GM11168 (cell line): ENCODE data around the gene CWC15.
"Not testable (repeated sequence)": the region's sequence is repeated elsewhere in the genome, so short reads cannot be mapped to it uniquely, and the experiment has no call there.

Experiments
- in situ Hi-C: fragments of 300-500 bp; cut with MboI; formaldehyde crosslinking; loops from one replicate; pipeline ENCODE4 v1.12.0; 2022; ENCODE audit warnings: low sequenced_read_pairs; ENCODE audit not compliant: unreplicated experiment

CWC15 gene

DNA sequence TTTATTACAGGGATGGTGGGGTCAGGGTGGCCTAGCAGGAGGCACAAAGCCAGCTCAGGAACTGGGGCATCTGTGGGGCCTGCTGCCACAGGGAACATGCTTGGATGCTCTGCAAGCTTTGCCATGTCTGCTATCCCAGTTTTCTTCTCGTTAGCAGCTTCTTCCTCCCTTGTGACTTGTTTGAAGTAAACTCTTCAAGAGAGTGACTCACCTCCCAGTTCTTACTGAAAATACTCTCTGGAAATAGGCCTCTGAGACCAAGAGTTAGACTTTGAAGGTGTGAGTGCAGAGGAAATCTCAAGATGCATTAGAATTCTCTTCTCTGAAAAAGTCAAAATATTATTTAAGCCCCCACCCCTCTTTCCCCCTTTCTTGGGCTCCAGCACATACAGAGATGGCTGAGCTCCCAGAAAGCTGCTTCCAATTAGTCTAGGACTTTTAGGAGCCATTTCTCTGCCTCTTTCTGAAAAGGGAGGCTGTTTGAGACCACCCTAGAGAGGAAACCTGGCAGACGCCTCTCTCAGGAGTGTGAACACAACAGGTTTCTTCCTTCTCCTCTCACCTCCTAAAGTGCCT, 15.1 kb downstream of the CWC15 start:
- in situ Hi-C loops = no loop called here

DNA sequence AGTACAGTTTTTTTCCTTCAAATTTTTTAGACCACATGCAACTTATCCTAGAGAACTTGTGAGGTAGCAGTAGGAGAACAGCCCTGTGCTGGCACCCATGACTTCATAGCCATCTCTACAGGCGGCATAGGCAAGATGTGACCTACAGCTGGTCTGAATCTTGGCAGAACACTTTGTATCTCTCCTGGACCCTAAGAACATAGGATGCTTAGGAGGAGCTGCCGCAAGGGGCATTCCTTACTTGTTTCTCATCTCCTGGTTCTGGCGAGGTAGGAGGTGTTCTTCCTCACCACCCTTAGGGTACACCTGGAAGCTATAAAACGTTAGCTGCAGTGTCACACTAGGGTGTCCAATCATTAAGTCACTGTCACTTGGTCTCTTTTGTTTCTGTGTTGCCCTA, 16.4 kb downstream of the CWC15 start:
- in situ Hi-C loops = no loop called here

DNA sequence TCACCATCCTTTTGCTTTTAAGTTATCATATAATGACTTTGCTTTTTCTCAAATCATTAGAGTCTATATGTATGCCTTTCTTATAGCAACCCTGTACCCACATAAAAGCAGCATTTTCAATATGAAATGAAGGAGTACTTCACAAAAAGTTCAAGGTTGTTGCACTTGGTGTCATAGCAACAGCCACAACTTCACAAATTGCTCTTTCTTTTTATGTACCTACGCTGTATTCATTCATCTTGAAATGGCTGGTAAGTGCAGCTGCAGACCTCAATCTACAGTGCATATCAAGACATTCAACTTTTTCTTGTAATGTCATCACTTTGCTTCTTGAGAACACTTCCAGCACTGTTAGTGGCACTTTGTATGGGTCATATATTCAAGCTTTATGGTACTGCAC, 18.6 kb downstream of the CWC15 start:
- in situ Hi-C loops = no loop called here

DNA sequence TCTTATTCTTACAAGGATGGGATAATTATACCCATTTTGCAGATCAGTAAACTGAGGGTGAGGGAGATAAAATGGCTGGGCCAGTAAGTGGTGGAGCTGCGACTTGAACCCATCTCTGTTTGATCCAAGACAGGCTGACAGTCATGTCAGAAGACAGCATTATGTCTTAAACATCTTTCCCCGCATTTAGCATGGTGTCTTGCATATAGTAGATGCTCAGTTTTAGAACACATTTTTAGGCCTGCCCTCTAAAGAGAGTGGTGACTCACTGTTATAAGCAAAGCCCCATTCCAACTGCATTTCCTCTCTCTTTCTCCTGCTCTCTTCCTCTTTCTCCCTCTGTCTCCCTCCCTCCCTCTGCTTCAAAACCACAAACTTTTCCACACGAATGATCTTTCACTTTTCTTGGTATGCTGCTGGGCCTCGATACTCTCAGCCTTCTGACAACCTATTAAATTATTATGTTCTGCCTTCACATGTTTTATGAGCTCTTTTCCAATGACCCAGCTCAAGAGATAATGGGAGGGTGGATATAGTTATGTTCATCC, 25.2 kb downstream of the CWC15 start:
- in situ Hi-C loops = no loop called here

DNA sequence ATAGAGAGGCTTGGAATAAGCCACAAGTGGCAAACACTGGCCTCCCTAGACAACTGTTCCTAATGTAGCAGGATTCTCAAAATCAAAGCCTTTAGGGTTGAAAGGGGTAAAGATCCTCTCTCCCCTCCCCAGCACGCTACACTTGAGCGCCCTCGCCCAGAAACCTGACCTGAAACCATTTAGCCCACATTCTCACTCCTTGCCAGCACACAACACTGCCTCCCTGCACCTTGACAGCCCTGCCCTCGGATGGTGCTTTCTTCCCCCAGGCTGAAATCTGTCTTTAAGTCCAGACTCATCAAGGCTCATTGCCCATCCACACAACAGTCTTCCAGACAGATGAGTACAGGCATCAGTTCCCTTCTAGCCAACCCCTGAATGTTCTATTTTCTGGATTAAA, 26.5 kb downstream of the CWC15 start:
- in situ Hi-C loops = no loop called here

DNA sequence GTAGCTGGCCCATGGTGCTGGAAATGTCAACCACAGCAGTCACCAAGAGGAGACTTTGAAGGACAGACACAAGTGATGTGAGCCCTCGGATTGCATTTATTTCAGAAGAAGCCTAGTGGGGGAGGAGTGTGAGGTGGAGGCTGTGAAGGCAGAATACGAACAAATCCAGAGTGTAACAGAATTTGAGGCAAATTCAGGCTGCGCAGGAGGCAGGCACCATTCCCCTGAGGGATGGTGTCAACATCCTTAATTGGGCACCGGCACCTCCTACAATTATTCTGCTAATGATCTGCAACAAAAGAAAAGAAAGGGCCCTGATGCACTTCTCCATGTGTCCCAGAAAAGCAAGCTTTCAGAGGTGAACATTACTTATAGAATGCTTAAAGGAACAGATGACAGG, 32.2 kb downstream of the CWC15 start:
- in situ Hi-C loops = no loop called here

DNA sequence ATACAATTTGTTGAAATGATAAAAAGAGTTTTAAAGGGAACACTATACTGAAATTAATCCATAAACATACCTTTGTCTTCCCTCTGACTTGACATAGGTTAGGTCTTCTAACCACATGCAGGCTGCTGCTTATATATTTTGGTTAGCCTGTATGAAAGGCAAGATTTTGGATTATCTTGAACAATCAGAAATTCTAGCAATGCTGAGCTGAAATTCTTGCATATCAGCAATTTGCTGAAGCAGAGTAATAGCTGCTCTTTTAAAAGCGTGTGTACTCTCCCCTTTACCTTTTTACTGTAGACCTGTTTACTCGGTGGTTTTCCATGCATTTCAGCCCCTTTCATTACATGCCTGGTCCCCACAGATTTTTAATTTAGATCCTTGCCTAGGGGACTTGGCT, 34.0 kb downstream of the CWC15 start:
- in situ Hi-C loops = no loop called here

DNA sequence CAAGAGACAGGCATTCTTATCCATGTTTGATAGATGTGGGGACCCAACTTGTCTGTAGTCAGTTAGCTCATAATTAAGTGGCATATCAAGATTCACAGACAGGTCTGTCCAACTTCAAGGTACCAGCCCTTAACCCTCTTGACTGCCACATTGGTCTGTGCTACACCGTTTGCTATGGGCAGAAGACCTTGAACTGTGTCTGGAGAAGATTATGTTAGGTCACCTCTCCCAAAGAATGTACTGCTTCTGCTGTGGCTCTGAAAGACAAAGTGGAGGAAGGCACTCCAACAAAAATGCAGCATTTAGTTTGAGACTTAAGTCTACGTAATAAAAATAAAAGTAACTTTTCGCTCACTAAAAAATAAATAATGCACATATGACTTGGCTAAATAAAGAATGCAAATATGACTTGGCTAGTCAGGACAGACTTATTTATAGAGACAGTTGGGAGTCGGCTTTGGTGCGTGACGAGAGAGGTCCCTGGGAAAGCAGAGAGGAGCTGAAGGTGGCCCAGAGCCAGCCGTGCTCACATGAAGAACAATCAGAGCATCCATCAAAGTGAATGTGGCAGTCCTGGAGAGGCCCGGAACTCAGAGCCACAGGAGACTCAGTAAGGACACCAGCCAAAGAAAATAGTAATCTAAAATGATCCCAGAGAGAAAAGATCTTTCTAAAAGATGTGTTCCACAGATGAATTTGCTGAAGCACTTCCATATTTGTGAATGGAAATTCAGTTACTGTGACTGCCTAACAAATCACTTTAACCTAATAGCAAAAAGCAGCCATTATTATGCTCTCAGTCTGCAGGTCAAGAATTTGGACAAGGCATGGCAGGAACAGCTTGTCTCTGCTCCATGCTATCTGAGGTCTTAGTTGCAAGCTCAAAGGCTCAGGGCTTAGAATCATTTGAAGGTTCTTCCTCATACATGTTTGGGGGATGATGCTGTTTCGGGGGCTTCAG, 35.0 kb downstream of the CWC15 start:
- in situ Hi-C loops = no loop called here

DNA sequence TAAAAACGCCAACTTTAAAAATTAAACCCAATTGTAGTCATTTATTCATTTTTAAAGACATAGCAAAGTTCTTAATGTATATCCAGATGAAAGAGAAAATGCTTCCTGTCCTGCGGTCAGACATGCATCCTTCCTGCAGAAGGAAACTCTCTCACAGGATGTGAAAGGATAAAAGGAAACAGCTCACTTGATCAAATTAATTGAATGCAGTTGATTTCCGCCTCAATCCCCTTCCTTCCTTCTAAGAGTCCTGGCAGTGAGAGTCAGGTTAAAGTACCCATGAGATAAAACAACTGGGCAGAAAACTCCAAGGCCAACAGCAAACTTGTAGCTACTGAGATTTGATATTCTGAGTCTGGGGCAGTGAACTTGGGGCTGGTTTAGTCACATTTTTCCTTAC, 38.5 kb downstream of the CWC15 start:
- in situ Hi-C loops = no loop called here

DNA sequence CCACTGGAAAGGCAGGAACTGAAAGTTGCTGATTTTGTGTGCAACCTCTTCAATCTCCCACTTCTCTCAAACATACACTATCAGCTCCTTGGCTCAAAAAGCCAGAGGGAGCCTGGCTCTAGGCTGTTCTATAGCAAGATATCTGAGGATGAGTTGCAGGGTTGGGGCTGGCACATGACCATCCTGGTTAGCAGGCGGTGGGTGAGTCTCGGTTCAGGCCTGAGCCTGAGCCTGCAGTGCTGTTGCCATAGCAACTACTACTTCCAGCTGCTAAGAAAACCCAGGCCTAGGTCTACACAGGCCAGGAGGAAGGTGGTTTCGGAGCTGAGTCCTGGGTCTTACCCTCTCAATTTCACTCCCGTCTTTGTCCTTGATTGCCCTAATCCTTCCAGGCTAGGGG, 39.0 kb downstream of the CWC15 start:
- in situ Hi-C loops = no loop called here

DNA sequence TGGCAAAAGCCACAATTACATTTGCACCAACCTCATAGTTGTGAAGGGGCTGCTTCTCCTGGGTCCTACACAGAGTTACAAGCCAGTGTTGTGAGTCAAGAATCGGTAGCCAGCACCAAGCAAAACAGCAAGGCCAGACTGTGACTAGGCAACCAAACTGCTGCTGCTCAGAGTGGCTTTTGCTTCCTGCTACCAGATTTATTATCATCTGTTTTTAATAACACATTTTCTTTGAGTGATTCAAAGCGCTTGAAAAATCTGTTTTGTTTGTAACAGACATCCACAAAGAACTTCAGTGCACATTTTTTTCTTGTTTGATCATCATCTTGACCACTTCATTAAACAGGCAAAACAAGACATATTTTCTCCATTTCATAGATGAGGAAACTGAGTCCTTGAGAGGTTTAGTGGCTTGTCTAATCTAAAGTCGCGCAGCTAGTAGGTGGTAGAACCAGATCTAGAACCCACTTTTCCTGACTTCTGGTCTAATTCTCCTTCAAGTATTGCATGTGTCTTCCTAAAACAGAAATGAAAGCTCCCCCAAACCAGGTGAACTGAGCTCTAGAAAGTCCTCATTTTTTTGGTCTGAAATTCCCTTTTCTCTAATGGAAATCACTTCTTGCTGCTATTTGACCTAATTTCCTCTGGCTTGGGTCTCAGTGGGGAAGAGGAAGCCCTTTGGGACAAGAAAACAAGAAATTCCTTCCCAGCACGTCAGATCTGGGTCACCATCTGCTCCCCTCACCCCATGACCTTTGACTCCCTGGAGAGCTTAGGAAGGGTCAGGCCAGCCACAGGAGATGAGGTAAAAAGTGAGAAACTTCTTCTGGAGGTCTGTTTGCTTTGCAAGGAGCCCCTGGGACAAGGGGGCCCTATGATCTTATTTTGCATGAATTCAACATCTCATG, 39.9 kb downstream of the CWC15 start:
- in situ Hi-C loops = no loop called here

DNA sequence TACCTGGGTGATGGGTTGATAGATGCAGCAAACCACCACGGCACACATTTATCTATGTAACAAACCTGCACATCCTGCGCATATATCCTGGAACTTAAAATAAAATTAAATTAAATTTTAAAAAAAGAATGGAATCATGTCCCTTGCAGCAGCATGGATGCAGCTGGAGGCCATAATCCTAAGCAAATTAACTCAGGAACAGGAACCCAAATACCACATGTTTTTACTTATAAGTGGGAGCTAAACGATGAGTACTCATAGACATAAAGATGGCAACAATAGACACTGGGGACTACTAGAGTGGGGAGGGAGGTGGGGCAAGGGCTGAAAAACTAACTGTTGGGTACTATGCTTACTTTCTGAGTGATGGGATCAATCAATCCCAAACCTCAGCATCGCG, 40.9 kb downstream of the CWC15 start:
- in situ Hi-C loops = no loop called here

DNA sequence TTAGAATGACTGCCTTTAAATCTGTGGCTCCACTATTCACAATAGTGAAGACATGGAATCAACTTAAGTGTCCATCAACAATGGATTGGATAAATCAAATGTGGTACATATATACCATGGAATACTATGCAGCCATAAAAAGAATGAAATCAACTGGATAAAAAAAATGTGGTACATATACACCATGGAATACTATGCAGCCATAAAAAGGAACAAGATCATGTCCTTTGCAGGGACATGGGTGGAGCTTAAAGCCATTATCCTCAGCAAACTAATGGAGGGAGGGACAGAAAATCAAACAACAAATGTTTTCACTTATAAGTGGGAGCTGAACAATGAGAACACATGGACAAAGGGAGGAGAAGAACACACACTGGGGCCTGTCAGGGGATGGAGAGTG, 41.3 kb downstream of the CWC15 start:
- in situ Hi-C loops = not testable (repeated sequence)

DNA sequence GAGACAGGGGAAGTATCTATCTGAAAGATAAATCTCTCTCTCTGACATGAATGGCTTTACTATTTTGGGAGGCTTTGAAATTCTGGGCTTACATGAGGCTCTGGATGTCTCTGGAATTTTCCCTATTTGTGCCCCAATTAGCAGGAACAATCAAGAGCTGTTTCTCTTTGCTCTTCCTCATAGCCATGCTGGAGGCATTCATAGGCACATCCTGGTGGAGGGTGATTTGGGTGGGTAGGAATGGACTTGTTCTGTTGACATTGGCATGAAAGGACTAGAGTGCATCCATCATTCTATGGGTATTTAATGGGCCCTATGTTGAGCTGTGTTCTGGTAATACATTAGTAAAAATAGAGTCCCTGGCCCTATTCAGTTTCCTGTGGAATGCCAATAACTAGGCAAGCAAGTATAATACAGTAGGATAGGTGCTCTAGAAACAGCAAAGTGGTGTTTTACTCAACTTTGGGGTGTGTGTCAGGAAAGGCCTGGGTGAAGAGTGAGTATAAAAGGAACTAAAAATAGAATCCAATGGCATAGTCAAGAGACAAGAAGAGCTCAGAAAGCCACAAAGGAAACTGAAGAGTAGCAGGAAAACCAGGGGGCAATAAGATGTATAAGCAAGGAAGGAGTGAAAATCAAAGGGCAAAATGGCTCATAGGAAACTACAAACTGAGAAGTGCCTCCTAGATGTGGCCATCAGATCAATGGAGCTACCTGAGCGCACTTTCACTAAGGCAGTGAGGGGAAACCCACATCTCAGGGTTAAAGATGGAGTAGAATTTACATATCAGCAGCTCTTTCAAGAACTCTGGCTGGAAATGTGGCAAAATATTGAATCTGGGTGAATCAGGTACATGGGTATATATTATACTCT, 45.0 kb downstream of the CWC15 start:
- in situ Hi-C loops = no loop called here

DNA sequence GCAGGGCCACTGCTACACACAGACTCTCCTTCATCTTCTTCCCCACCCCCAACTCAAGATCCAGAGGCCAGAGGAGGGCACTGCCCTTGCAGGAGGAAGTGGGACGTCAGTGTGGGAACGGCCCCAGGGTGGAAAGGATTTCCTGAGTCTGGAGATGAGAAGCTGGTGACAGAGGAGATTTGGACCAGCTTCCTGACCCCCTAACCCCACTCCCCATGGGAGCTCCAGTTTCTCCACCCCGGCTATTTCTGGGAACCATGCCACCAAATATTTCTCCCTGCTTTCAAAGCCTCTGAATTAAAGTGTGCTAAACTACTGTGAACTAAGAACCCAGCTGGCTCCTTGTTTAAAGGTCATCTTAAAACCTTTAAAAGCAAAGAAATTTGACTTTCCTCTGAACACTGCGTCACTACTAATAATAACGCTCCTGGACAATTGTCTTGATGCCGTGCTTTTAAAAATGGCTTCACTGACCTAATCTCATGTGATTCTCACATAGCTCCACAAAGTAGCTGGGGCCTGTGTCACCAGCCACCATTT, 46.6 kb downstream of the CWC15 start:
- in situ Hi-C loops = no loop called here

DNA sequence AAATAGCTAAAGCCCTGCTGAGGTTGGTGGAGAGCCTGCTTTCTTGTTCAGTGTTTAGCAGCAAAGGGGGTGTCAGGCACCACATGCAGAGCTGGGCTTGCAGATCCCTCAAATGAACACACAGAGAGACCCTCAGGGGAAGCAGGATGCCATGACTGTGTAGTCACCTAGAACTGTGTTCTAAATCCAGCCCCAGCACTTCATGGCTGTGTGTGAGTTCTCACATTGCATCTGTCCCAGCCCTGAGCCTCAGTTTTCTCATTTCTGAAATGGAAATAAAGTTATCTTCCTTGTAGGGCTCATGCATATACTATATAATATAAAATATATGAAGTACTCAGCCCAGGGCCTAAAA, 47.1 kb downstream of the CWC15 start:
- in situ Hi-C loops = no loop called here

DNA sequence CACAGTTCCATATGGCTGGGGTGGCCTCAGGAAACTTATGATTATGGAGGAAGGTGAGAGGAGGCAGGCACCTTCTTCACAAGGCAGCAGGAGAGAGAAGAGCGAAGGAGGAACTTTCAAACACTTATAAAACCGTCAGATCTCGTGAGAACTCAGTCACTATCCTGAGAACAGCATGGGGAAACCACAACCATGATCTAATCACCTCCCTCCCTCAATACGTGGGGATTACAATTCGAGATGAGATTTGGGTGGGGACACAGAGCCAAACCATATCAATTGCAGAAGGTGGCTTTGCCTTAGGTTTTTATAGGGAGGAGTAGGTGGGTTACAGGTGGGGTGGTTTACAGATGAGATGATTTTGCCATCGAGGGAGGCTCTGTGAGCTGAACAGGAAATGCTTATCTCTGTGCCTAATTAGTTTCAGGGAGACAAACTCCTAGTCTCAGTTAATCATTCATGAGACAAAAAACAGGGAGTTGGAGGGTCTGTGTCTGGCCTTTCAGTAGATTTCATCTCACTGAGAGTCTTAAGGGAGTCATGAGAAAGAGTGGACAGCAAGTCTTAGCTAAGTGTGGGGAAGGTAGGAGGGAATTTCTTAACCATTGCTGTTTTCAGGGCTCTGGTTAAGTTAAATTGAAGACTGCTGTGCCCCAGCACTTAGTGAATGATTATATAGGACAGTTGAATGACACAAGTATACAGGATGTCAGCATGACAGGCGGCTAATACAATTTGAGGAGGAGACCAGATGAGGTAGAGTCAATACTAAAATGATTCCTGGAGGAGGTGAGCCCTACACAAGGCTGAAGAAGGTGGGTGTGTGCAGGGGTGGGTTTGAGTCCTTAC, 47.7 kb downstream of the CWC15 start:
- in situ Hi-C loops = no loop called here

DNA sequence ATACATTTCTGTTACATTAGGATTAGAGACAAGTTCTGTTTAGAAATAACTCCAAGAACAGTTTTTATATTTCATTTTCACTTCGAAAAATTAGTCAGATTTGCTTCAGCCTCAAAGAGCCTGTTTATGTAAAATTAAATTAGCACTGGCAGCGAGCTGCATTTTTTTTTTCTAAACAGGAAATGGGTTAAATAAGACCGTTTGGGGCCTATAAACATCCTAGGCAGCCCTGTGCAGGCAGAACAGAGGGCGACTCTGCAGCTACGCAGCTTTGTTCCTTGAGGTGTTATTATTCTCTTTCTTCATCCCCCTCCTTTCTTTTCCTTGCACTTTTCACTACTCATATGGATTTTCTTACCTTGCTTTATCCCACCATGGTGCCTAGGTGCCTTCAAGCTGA, 48.7 kb downstream of the CWC15 start:
- in situ Hi-C loops = no loop called here

DNA sequence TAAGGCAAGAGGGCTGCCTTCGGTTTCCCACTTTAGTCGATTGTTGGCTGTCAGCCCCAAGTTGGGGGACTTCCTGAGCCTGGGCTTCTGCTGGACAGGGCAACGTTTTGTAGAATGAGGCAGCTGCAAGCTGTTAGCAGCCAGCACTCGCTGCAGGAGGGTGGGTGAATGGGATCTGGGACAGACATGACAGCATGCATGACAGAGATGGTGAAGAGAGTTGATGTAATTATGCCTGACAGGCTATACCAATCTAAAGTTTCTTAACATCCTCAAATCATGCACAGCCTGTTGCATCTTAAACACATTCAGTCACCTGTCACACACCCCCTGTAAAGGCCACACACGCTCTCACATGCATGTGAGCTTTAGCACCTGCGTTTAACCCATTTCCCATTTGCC, 49.2 kb downstream of the CWC15 start:
- in situ Hi-C loops = no loop called here
